Aorta (tissue), 5 donors: Measurements from ENCODE around the gene MMP25. TPM values are rescaled to one million over a fixed set of nuclear protein-coding genes. Genes with fewer than 3 reads are reported as not detected.
A peak's percentile ranks its signal among the peaks of the same experiment; 100 is the strongest.

Experiments
- ATAC-seq: fragments of 200-7000 bp; cut with Tn5 transposase; one replicate; pipeline ENCODE4 v1.9.1; 2022; ENCODE audit warnings: moderate library complexity; ENCODE audit not compliant: low FRiP score
- DNase-seq, 2 donors: peaks; one replicate each; pipeline ENCODE4 v3.0.0-alpha.2; 2020
- H3K27ac ChIP-seq, 2 donors: one replicate each; pipeline ENCODE4 v1.5.1; 2013; ENCODE audit warnings: low read length in 2 of 2, mild to moderate bottlenecking in 2 of 2, moderate library complexity in 2 of 2, control low read depth in 1 of 2, inconsistent platforms in 1 of 2, low read depth in 1 of 2
- H3K27me3 ChIP-seq, 2 donors: one replicate each; pipeline ENCODE4 v1.6.1; 2013; ENCODE audit warnings: control low read depth in 1 of 2, low read length in 1 of 2, mild to moderate bottlenecking in 1 of 2, moderate library complexity in 1 of 2; ENCODE audit not compliant: insufficient read depth in 2 of 2, control insufficient read depth in 1 of 2
- H3K36me3 ChIP-seq, 2 donors: one replicate each; pipeline ENCODE4 v1.6.1; 2013; ENCODE audit warnings: control low read depth in 1 of 2, low read length in 1 of 2, mild to moderate bottlenecking in 1 of 2; ENCODE audit not compliant: insufficient read depth in 2 of 2, control insufficient read depth in 1 of 2
- H3K4me1 ChIP-seq, 2 donors: one replicate each; pipeline ENCODE4 v1.6.1; 2013; ENCODE audit warnings: low read length in 2 of 2, control low read depth in 1 of 2, mild to moderate bottlenecking in 1 of 2, moderate library complexity in 1 of 2; ENCODE audit not compliant: insufficient read depth in 2 of 2, control insufficient read depth in 1 of 2
- H3K4me3 ChIP-seq, 2 donors: one replicate each; pipeline ENCODE4 v1.5.1; 2013; ENCODE audit warnings: low read length in 2 of 2, control low read depth in 1 of 2, mild to moderate bottlenecking in 1 of 2
- H3K9me3 ChIP-seq: one replicate; pipeline ENCODE4 v1.6.1; 2013; ENCODE audit warnings: mild to moderate bottlenecking, low read length; ENCODE audit not compliant: control insufficient read depth
- WGBS, 2 donors: extraction: QIAGEN DNeasy Blood & Tissue Kit; methylation state at CpG; one replicate each; pipeline ENCODE4 v1.1.7; 2013; 5-methylcytosine and 5-hydroxymethylcytosine counted together
- intact Hi-C, 2 donors: fragments of 100-400 bp; cut with DNase I; formaldehyde crosslinking; loops; one replicate each; pipeline versions ENCODE4 v1.14.2 to v1.15.0; 2022
- polyA plus RNA-seq, 2 donors: library from polyadenylated mRNA; stranded (reverse); fragments of 200-250 nt; gene quantifications; one replicate each; pipeline ENCODE4 v1.2.3, GENCODE V29; 2013
- total RNA-seq, 2 donors: library from RNA; stranded (reverse); fragmentation: NEBNext Ultra II Directional; extraction: Animal tissue kit (Norgen Biotek cat#: 25700); gene quantifications; one replicate each; pipeline ENCODE4 v1.2.1, GENCODE V29; 2021
- donor health status: healthy with polysubstance abuse.
- donor health status: Bipolar disorder and iron deficiency.
- donor health status: DM: no; HTN: no; CAD: no.
- donor health status: DM: no; HTN: no; CAD: no.
- donor health status: DM: yes; HTN: yes; CAD: no.

MMP25 gene
- total and polyA plus RNA-seq, 4 donors, result 0.36 to 11.4 (median 2.0) TPM

DNA sequence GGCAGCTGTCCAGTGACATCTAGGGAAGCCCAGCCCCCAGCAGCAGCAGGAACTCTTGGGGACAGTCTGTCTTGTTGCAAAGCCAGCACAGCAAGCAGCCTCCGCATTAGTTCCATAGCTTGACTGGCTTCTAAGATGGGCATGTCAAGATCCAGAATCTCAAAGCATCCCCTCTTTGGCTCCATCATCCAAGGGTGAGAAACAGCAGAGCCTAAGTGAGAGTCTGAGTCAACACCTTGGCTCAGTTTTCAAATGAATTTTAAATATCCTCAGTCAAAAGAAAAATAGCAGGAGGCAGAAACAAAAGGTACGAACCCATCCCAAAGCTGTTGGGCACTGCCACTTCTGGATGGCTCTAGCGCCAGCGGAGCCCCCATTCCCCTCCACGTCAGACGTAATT, 31.4 kb upstream of the MMP25 start:
- DNase-seq, result no peak
- intact Hi-C loops, result no loop called here
- Histone ChIP-seq H3K27ac (no peak overlapping the region), H3K36me3 (no peaks in the 10 kb centered on the region), H3K4me3 (no peak overlapping the region), H3K4me1 (no peaks in the 10 kb centered on the region), H3K27me3 (no peaks in the 10 kb centered on the region), H3K9me3 (no peaks in the 10 kb centered on the region)
- ATAC-seq, result no peak
- WGBS, 2 donors, result 85 to 90% methylated on average over 6 of the region's 6 CpGs

DNA sequence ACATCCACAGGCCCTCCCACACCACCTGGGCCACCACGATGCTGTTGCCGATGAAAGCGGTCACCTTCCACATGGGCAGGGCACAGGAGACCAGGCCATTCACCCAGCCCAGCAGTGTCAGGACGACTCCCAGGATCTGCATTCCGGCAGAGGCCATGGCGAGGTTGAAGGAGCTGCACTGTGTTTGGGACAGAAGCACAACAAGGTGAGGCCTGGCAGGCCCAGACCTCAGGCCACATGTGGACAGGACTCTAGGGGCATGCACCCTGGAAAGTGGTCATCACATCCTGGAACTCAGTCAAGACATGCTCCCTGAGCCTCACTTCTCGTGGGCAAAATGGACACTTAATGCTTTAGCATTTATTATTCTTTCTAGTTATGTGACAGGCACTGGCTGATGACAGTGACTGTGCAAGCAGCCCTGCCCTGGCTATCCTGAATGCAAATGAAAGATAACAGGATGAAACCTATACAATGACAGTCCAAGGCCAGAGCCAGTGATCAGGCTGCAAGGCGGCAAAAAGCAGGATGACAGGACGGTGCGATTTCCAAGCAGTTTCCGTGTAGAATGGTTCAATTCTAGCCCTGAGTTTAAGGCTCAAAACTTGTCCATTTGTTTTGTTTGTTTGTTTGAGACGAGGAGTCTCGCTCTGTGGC, 30.4 kb upstream of the MMP25 start:
- DNase-seq (no peak), ATAC-seq (no peak)
- Histone ChIP-seq H3K27me3 (peaks cover 0 to 2% of the 10 kb centered on the region in 2 donors), H3K27ac (no peak overlapping the region), H3K36me3 (no peaks in the 10 kb centered on the region), H3K4me1 (no peaks in the 10 kb centered on the region), H3K9me3 (no peaks in the 10 kb centered on the region), H3K4me3 (no peak overlapping the region)
- intact Hi-C loops, result no loop called here
- 86 to 90% methylated on average over 13 of the region's 13 CpGs for WGBS, 2 donors

DNA sequence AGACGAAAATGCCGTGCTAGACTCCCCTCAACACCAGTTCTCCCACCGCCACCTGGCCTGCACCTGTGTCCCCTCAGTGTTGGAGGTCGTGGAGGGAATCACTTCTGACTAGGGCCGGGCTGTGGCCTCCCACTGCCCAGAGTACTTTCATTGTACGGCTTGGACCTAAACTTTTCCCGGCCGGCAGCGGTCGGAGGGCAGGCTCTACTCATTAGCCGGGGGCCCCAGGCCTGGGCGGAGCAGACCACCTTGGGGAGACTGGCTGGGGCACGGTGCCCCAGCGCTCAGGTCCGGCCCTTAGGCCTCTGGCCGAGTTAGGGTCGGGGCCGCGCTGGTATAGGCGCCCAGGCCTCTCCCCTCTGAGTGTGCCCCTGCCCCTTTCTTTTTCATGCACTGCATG, 29.0 kb upstream of the MMP25 start:
- WGBS, 2 donors, result 78% methylated on average over 20 of the region's 20 CpGs
- peaks cover 0 to 2% of the 10 kb centered on the region in 2 donors for H3K27me3 ChIP-seq
- H3K27ac ChIP-seq, result no peak overlapping the region
- no peaks in the 10 kb centered on the region for H3K9me3 ChIP-seq
- intact Hi-C loops, result no loop called here
- H3K4me3 ChIP-seq, result no peak overlapping the region
- H3K36me3 ChIP-seq, result no peaks in the 10 kb centered on the region
- ATAC-seq (no peak), DNase-seq (no peak)
- no peaks in the 10 kb centered on the region for H3K4me1 ChIP-seq

DNA sequence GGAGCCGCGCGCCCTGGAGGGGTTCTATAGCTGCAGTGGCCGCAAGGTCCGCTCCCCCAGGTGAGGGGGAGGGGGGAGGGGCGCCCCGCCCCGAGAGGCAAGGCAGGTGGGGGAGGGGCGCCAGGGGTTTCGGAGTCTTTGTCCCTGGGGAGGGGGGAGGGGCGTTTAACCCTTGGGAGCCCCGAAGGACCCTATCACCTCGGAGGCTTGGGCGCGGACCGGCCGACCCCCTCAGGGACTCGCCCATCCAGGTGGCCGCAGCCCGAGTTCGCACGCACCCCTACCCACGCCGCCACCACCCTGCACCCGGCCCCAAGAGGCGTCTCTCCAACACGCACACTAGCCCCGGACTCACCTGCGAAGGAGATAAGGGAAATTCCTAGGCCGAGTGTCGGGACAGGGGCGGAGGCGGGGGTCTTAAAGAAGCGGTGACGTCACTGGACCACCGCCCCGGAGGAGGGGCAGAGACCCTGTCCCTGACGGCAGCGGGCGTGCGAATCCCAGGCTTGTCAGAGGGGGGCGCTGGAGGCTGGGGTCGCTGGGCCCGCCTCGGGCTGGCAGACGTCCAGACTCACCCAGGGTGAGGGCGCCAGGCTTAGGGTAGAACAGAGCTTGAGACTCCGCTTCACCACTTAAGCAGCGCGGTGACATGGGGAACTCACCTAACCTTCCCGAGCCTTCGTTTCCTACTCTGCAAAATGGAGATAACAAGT, 28.4 kb upstream of the MMP25 start, which contains the start of gene CLDN6:
Gene CLDN6, minus strand, starts transcription at position 390 of the 713 bp plus-strand sequence. CDS start 2,162 bp downstream, outside the sequence.
- ATAC-seq (no peak), DNase-seq (no peak)
- Histone ChIP-seq H3K27me3 (peaks cover 0 to 2% of the 10 kb centered on the region in 2 donors), H3K4me1 (no peaks in the 10 kb centered on the region), H3K4me3 (no peak within 1 kb of the TSS), H3K9me3 (no peaks in the 10 kb centered on the region), H3K27ac (no peak within 1 kb of the TSS), H3K36me3 (no peaks in the 10 kb centered on the region)
- intact Hi-C loops, result no loop called here
- WGBS, 2 donors, result 9 to 11% methylated on average over 45 to 52 of the region's 52 CpGs

DNA sequence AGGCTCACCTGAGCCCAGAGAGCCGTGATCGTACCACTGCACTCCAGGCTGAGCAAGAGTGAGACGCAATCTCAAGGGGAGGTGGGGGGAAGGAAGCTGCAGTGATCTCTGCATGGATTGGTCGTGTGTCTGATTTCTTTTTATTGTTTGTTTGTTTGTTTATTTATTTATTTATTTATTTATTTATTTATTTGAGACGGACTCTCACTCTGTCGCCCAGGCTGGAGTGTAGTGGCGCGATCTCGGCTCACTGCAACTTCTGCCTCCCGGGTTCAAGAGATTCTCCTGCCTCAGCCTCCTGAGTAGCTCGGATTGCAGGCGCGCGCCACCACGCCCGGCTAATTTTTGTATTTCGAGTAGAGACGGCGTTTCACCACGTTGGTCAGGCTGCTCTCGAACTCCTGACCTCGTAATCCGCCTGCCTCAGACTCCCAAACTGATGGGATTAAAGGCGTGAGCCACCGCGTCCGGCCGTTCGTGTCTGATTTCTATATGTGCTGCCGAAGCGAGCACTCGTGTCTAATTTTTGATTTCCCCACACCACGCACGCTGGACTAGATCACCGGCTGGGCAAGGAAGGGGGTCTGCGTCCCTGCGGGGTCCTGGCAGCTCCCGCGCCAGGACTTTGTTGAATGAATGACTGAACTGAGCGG, 26.6 kb upstream of the MMP25 start:
- WGBS, 2 donors, result 33% methylated on average over 40 of the region's 40 CpGs
- DNase-seq (no peak), ATAC-seq (no peak)
- H3K36me3 ChIP-seq, result no peaks in the 10 kb centered on the region
- no peak overlapping the region for H3K4me3 ChIP-seq
- no peaks in the 10 kb centered on the region for H3K9me3 ChIP-seq
- H3K4me1 ChIP-seq, result no peaks in the 10 kb centered on the region
- H3K27me3 ChIP-seq, result peaks cover 0 to 2% of the 10 kb centered on the region in 2 donors
- H3K27ac ChIP-seq, result peak overlapping the region in 1 of 2 donors; percentile 20
- intact Hi-C loops, result loop anchor here in 1 of 2 donors (2.0 kb wide), 1 partner anchor 263 kb away; the partner anchor contains the start of gene ZNF263

DNA sequence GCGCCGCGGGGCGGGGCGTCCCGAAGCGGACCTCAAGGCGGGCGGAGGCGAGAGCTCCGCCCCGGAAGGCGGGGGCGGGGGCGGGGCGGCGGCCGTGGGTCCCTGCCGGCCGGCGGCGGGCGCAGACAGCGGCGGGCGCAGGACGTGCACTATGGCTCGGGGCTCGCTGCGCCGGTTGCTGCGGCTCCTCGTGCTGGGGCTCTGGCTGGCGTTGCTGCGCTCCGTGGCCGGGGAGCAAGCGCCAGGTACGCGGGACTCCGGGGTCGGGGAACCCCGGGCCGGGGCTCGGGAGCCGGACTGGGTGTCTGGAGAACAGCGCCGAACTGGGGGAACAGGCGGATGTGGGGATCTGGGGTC, 26.1 kb upstream of the MMP25 start, which contains the start of gene TNFRSF12A:
Gene TNFRSF12A, plus strand, starts transcription at position 122 of the 357 bp plus-strand sequence. Its CDS starts 30 bp downstream, at position 152.
- intact Hi-C loops, result loop anchor here in 1 of 2 donors (2.0 kb wide), 1 partner anchor 263 kb away; the partner anchor contains the start of gene ZNF263
- no peaks in the 10 kb centered on the region for H3K36me3 ChIP-seq
- ATAC-seq (peak; percentile 36), DNase-seq (peak; percentile 85 to 94)
- H3K9me3 ChIP-seq, result no peaks in the 10 kb centered on the region
- peaks cover 0 to 2% of the 10 kb centered on the region in 2 donors for H3K27me3 ChIP-seq
- H3K4me3 ChIP-seq, result peak within 1 kb of the TSS; percentile 71 to 87
- no peaks in the 10 kb centered on the region for H3K4me1 ChIP-seq
- peak within 1 kb of the TSS; percentile 93 to 98 for H3K27ac ChIP-seq
- 1% methylated on average over 36 to 49 of the region's 49 CpGs for WGBS, 2 donors

DNA sequence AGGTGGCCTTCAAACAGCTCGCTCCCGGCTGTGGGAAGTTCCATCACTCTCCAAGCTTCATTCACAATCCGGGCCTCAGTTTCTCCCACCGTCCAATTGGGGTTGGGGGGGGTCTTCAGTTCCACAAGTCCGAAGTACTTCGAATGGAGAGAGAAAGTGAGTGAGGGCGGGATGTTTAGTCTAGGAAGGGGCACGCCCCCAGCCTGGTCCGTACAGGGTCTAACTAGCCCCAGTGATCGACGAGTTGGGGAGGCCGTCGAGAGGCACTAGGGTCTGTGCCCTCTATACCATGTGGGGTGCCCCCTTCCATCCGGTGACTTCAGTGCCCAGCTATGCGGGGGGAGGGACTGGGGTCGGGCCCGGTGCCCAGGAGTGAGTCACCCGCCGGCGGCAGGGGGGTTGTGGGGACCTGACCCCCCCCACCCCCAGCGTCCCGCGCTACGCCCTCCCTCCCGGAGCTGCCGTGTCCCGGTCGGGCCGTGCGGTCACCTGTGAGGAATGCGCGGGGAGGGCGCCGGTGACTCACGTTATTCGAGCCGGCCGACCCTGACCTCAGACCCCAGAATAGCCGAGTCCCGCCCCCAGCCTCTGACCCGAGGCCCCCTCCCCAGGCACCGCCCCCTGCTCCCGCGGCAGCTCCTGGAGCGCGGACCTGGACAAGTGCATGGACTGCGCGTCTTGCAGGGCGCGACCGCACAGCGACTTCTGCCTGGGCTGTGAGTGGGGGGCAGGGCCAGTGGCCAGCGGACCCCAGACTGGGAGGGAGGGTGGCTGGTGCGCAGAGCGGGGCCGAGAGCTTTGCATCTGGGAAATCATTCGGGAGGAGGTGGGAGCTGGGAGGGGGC, 25.5 kb upstream of the MMP25 start:
- intact Hi-C loops, result loop anchor here in 1 of 2 donors (2.0 kb wide), 1 partner anchor 262 kb away; the partner anchor contains the start of gene ZNF263
- Histone ChIP-seq H3K4me1 (no peaks in the 10 kb centered on the region), H3K36me3 (no peaks in the 10 kb centered on the region), H3K9me3 (no peaks in the 10 kb centered on the region), H3K27me3 (peaks cover 0 to 2% of the 10 kb centered on the region in 2 donors), H3K27ac (peak overlapping the region; percentile 93 to 98), H3K4me3 (peak overlapping the region; percentile 71 to 87)
- peak; percentile 68 for ATAC-seq
- DNase-seq, result peak; percentile 91 to 98
- WGBS, 2 donors, result 0 to 1% methylated on average over 45 to 57 of the region's 57 CpGs
